Liver (tissue), 9 donors: Measurements from ENCODE around the gene HPCAL1. TPM values are rescaled to one million over a fixed set of nuclear protein-coding genes. Genes with fewer than 3 reads are reported as not detected.
A peak's percentile ranks its signal among the peaks of the same experiment; 100 is the strongest.

ENCODE experiments used
- DNase-seq: peaks from one replicate; pipeline ENCODE4 v3.0.0-alpha.2; 2017; ENCODE audit warnings: low spot score
- H3K27ac ChIP-seq, 2 donors: one replicate each; pipeline ENCODE4 v1.7.0; 2013; ENCODE audit warnings: inconsistent platforms in 2 of 2, low read length in 2 of 2, control low read depth in 1 of 2, low read depth in 1 of 2, mild to moderate bottlenecking in 1 of 2
- H3K27me3 ChIP-seq, 4 donors: one replicate each; pipeline versions ENCODE4 v1.6.1 to v1.7.0; 2013; ENCODE audit warnings: low read length in 3 of 4, inconsistent platforms in 1 of 4, mild to moderate bottlenecking in 1 of 4, moderate library complexity in 1 of 4; ENCODE audit not compliant: control insufficient read depth in 4 of 4, insufficient read depth in 4 of 4
- H3K36me3 ChIP-seq, 4 donors: one replicate each; pipeline versions ENCODE4 v1.6.1 to v1.7.0; 2013; ENCODE audit warnings: low read length in 3 of 4, mild to moderate bottlenecking in 3 of 4, low read depth in 1 of 4, moderate library complexity in 1 of 4; ENCODE audit not compliant: control insufficient read depth in 4 of 4, insufficient read depth in 3 of 4
- H3K4me1 ChIP-seq, 4 donors: one replicate each; pipeline versions ENCODE4 v1.6.1 to v1.7.0; 2013; ENCODE audit warnings: low read length in 3 of 4, mild to moderate bottlenecking in 3 of 4, moderate library complexity in 1 of 4; ENCODE audit not compliant: control insufficient read depth in 4 of 4, insufficient read depth in 4 of 4
- H3K4me3 ChIP-seq, 3 donors: one replicate each; pipeline versions ENCODE4 v1.6.1 to v1.7.0; 2013; ENCODE audit warnings: low read length in 3 of 3, control low read depth in 1 of 3, low read depth in 1 of 3, mild to moderate bottlenecking in 1 of 3
- H3K9ac ChIP-seq, 2 donors: one replicate each; pipeline ENCODE4 v1.7.0; 2013; ENCODE audit warnings: low read length in 2 of 2, mild to moderate bottlenecking in 2 of 2, moderate library complexity in 2 of 2, control low read depth in 1 of 2, low read depth in 1 of 2
- H3K9me3 ChIP-seq, 4 donors: one replicate each; pipeline versions ENCODE4 v1.6.1 to v1.7.0; 2013; ENCODE audit warnings: low read length in 3 of 4; ENCODE audit not compliant: control insufficient read depth in 4 of 4
- CTCF ChIP-seq: fragments of 150-350 bp; IDR thresholded peaks from 2 replicates; pipeline ENCODE4 v1.5.1; 2017; ENCODE audit warnings: improper control_type of control experiment, low read depth, low read length; ENCODE audit not compliant: missing input control
- EGR1 ChIP-seq, 2 donors: IDR thresholded peaks; 2 replicates each; pipeline ENCODE4 v1.6.1; 2016 to 2018; ENCODE audit warnings: antibody characterized with exemption in 2 of 2, low read depth in 2 of 2
- FOXA1 ChIP-seq: IDR thresholded peaks from 2 replicates; pipeline ENCODE4 v1.6.1; 2016; ENCODE audit warnings: antibody characterized with exemption
- GABPA ChIP-seq, 2 donors: IDR thresholded peaks in 1 of 2; conservative IDR thresholded peaks in 1 of 2; 2 replicates each; pipeline ENCODE4 v1.6.1; 2016; ENCODE audit warnings: antibody characterized with exemption in 2 of 2, mild to moderate bottlenecking in 1 of 2, moderate library complexity in 1 of 2
- HNF4A ChIP-seq, 2 donors: conservative IDR thresholded peaks; 2 replicates each; pipeline ENCODE4 v1.6.1; 2016; ENCODE audit warnings: antibody characterized with exemption in 2 of 2, mild to moderate bottlenecking in 2 of 2
- HNF4G ChIP-seq: IDR thresholded peaks from 2 replicates; pipeline ENCODE4 v1.6.1; 2016; ENCODE audit warnings: antibody characterized with exemption
- JUND ChIP-seq, 2 donors: IDR thresholded peaks; 2 replicates each; pipeline ENCODE4 v1.6.1; 2016; ENCODE audit warnings: antibody characterized with exemption in 2 of 2
- MAX ChIP-seq: IDR thresholded peaks from 2 replicates; pipeline ENCODE4 v1.6.1; 2016; ENCODE audit warnings: antibody characterized with exemption
- RAD21 ChIP-seq, 2 donors: IDR thresholded peaks; 2 replicates each; pipeline ENCODE4 v1.6.1; 2016; ENCODE audit warnings: antibody characterized with exemption in 2 of 2, mild to moderate bottlenecking in 2 of 2
- REST ChIP-seq: IDR thresholded peaks from 2 replicates; pipeline ENCODE4 v1.6.1; 2016; ENCODE audit warnings: antibody characterized with exemption, mild to moderate bottlenecking
- RXRA ChIP-seq, 2 donors: IDR thresholded peaks; 2 replicates each; pipeline ENCODE4 v1.6.1; 2017 to 2018; ENCODE audit warnings: antibody characterized with exemption in 2 of 2, mild to moderate bottlenecking in 1 of 2
- SP1 ChIP-seq: IDR thresholded peaks from 2 replicates; pipeline ENCODE4 v1.6.1; 2018; ENCODE audit warnings: antibody characterized with exemption, mild to moderate bottlenecking
- TAF1 ChIP-seq: conservative IDR thresholded peaks from 2 replicates; pipeline ENCODE4 v1.6.1; 2016; ENCODE audit warnings: antibody characterized with exemption, mild to moderate bottlenecking
- ZBTB33 ChIP-seq: IDR thresholded peaks from 2 replicates; pipeline ENCODE4 v1.6.1; 2016; ENCODE audit warnings: antibody characterized with exemption
- WGBS: extraction: QIAGEN DNeasy Blood & Tissue Kit; methylation state at CpG from one replicate; pipeline ENCODE4 v1.1.7; 2013; 5-methylcytosine and 5-hydroxymethylcytosine counted together
- polyA plus RNA-seq, 2 donors: library from polyadenylated mRNA; stranded (reverse) in 1 of 2; unstranded in 1 of 2; fragments of 200-250 nt in 1 of 2; fragments of >200 nt in 1 of 2; fragmentation: Nextera tagmentation in 1 of 2; extraction: Ambion mirVana in 1 of 2; gene quantifications; one replicate each; pipeline versions ENCODE4 v1.2.1 to v1.2.3, GENCODE V29; 2013 to 2015
- total RNA-seq, 2 donors: library from RNA; depleted of rRNA; stranded (reverse); fragments of >200 nt; gene quantifications; one replicate each; pipeline ENCODE4 v1.2.3, GENCODE V29; 2014
- donor health status: healthy.
- donor health status: healthy.
- donor health status: healthy.
- donor health status: healthy.
- donor health status: healthy.

The HPCAL1 gene
- total and polyA plus RNA-seq, 4 donors = 17.3 to 27.9 (median 22.9) TPM

GRCh38 chr2:10405448-10405847 lies 102.7 kb downstream of the HPCAL1 start:
- H3K9me3 ChIP-seq = no peaks in the 10 kb centered on the region
- WGBS = 85% methylated on average over 13 of the region's 13 CpGs
- no peaks in the 10 kb centered on the region for H3K27me3 ChIP-seq
- no peak for DNase-seq
- no peaks in the 10 kb centered on the region for H3K36me3 ChIP-seq
- peaks cover 39 to 85% (median 78%) of the 10 kb centered on the region in 4 donors for H3K4me1 ChIP-seq
- TF ChIP-seq HNF4G (no peak), TAF1 (no peak), REST (no peak), ZBTB33 (no peak), GABPA (IDR thresholded peaks at IDR 0.05 in 1 of 2, conservative IDR thresholded peaks at IDR 0.05 in 1 of 2) (no peak), FOXA1 (no peak), RAD21 (IDR thresholded peaks at IDR 0.05) (no peak), MAX (no peak), EGR1 (IDR thresholded peaks at IDR 0.05; ENCODE audit: low read depth in 2 of 2) (no peak), HNF4A (conservative IDR thresholded peaks at IDR 0.05) (no peak), SP1 (no peak), RXRA (IDR thresholded peaks at IDR 0.05) (no peak)
- peak overlapping the region; percentile 14 to 92 for H3K27ac ChIP-seq
- no peak overlapping the region for H3K4me3 ChIP-seq
- H3K9ac ChIP-seq = no peak overlapping the region

GRCh38 chr2:10406016-10406415 lies 103.3 kb downstream of the HPCAL1 start:
- no peak overlapping the region for H3K4me3 ChIP-seq
- H3K9ac ChIP-seq = no peak overlapping the region
- peaks cover 34 to 79% (median 72%) of the 10 kb centered on the region in 4 donors for H3K4me1 ChIP-seq
- no peaks in the 10 kb centered on the region for H3K9me3 ChIP-seq
- DNase-seq = no peak
- peak overlapping the region; percentile 90 to 92 for H3K27ac ChIP-seq
- no peaks in the 10 kb centered on the region for H3K36me3 ChIP-seq
- 64% methylated on average over 10 of the region's 10 CpGs for WGBS
- no peaks in the 10 kb centered on the region for H3K27me3 ChIP-seq
- TF ChIP-seq CTCF (no peak), JUND (IDR thresholded peaks at IDR 0.05) (no peak), EGR1 (IDR thresholded peaks at IDR 0.05; ENCODE audit: low read depth in 2 of 2) (no peak), RXRA (IDR thresholded peaks at IDR 0.05) (peak in 1 of 2 donors; percentile 35)
